NAMALWA (cell line): ENCODE results near the gene ANKRD18A.

ENCODE experiments used
- DNase-seq: peaks from one replicate; pipeline ENCODE4 v3.0.0-alpha.2; 2015; ENCODE audit warnings: low spot score

ANKRD18A gene

GRCh38 chr9:38529317-38529716 is 91.1 kb downstream of the ANKRD18A start:
- no peak for DNase-seq

DNA sequence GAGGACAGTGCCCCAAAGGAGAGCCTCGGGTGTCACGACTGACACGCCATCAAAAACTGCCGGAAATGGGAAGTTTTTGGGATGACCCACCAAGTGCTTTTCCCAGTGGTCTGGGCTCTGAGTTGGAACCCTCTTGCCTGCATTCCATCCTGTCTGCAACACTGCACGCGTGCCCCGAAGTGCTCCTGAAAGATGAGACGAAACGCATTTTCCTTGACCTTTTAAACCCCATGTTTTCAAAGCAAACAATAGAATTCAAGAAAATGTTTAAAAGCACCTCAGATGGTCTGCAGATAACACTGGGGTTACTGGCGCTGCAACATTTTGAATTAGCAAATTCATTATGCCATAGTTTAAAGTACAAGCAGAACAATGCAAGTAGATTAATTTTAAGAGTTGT is 92.9 kb downstream of the ANKRD18A start:
- DNase-seq: no peak

DNA sequence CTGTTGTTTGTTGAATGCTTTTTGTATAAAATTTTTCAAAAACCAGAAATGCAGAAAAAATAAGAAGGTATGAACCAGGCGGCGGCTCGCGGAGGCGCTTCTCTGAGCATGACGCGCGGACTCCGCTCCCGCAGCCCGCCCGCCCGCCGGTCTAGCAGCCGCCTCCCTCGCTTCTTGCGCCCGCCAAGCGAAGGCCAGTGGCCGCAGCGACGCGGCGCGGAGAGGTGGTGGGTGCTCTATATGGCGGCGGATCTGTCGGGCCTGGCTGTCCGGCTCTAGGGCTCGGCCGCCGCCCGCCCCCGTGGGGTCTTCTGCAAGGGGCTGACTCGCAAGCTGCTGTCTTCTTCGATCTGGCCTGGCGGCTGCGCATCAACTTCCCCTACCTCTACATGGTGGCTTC is 93.8 kb downstream of the ANKRD18A start:
- no peak for DNase-seq

- no peak for DNase-seq
Measured at GRCh38 chr9:38523121-38523520, 97.3 kb downstream of the ANKRD18A start.

- DNase-seq: no peak
Measured at GRCh38 chr9:38521762-38522161, 98.6 kb downstream of the ANKRD18A start.
